Mesenchymal stem cell (in vitro differentiated cells and primary cell): ENCODE data around the gene GNAT3.

ENCODE experiments used
- DNase-seq: peaks from one replicate; pipeline ENCODE4 v3.0.0-alpha.2; 2013
- H2AFZ ChIP-seq: one replicate; pipeline ENCODE4 v1.6.1; 2013; ENCODE audit warnings: low read depth, mild to moderate bottlenecking, control low read depth, inconsistent platforms, low read length, moderate library complexity
- H2AK5ac ChIP-seq: 2 replicates; pipeline ENCODE4 v1.6.1; 2013; ENCODE audit warnings: low read length, moderate library complexity, mild to moderate bottlenecking, inconsistent platforms; ENCODE audit not compliant: severe bottlenecking
- H2BK120ac ChIP-seq: one replicate; pipeline ENCODE4 v1.6.1; 2013; ENCODE audit warnings: low read depth, mild to moderate bottlenecking, inconsistent platforms, low read length, moderate library complexity
- H2BK12ac ChIP-seq, 2 experiments: one replicate each; pipeline ENCODE4 v1.6.1; 2013; ENCODE audit warnings: inconsistent platforms in 2 of 2, low read length in 2 of 2, mild to moderate bottlenecking in 2 of 2, moderate library complexity in 2 of 2, control low read depth in 1 of 2
- H2BK15ac ChIP-seq: one replicate; pipeline ENCODE4 v1.6.1; 2013; ENCODE audit warnings: mild to moderate bottlenecking, low read depth, inconsistent platforms; ENCODE audit not compliant: poor library complexity, severe bottlenecking
- H2BK5ac ChIP-seq: 2 replicates; pipeline ENCODE4 v1.6.1; 2013; ENCODE audit warnings: low read depth, mild to moderate bottlenecking, low read length, control low read depth, inconsistent platforms; ENCODE audit not compliant: poor library complexity, severe bottlenecking
- H3K14ac ChIP-seq, 2 experiments: one replicate each; pipeline ENCODE4 v1.6.1; 2013; ENCODE audit warnings: inconsistent platforms in 2 of 2, low read length in 2 of 2, control low read depth in 1 of 2, mild to moderate bottlenecking in 1 of 2, moderate library complexity in 1 of 2
- H3K18ac ChIP-seq, 2 experiments: one replicate each; pipeline ENCODE4 v1.6.1; 2013; ENCODE audit warnings: inconsistent platforms in 2 of 2, low read length in 2 of 2, control low read depth in 1 of 2, low read depth in 1 of 2, mild to moderate bottlenecking in 1 of 2
- H3K23ac ChIP-seq, 2 experiments: one replicate each; pipeline ENCODE4 v1.6.1; 2013; ENCODE audit warnings: inconsistent platforms in 2 of 2, low read length in 2 of 2, mild to moderate bottlenecking in 2 of 2, moderate library complexity in 2 of 2, control low read depth in 1 of 2
- H3K27ac ChIP-seq: 2 replicates; pipeline ENCODE4 v1.5.1; 2013; ENCODE audit warnings: mild to moderate bottlenecking, moderate library complexity, low read length, control low read depth, inconsistent platforms; ENCODE audit not compliant: poor library complexity, severe bottlenecking
- H3K27me3 ChIP-seq, 2 experiments: 2 replicates each; pipeline versions ENCODE4 v1.6.1 to v1.7.0; 2013; ENCODE audit warnings: low read length in 2 of 2, mild to moderate bottlenecking in 2 of 2, moderate library complexity in 2 of 2, control low read depth in 1 of 2, inconsistent platforms in 1 of 2; ENCODE audit not compliant: control insufficient read depth in 1 of 2, insufficient read depth in 1 of 2
- H3K36me3 ChIP-seq, 2 experiments: 2 replicates each; pipeline versions ENCODE4 v1.6.1 to v1.7.0; 2013; ENCODE audit warnings: low read length in 2 of 2, control low read depth in 1 of 2, inconsistent platforms in 1 of 2, low read depth in 1 of 2, mild to moderate bottlenecking in 1 of 2; ENCODE audit not compliant: insufficient read depth in 2 of 2, control insufficient read depth in 1 of 2
- H3K4ac ChIP-seq, 2 experiments: one replicate each; pipeline ENCODE4 v1.6.1; 2013; ENCODE audit warnings: inconsistent platforms in 2 of 2, low read length in 2 of 2, mild to moderate bottlenecking in 2 of 2, moderate library complexity in 2 of 2, control low read depth in 1 of 2, low read depth in 1 of 2
- H3K4me1 ChIP-seq: 2 replicates; pipeline ENCODE4 v1.6.1; 2013; ENCODE audit warnings: low read depth, low read length, control low read depth; ENCODE audit not compliant: control insufficient read depth, insufficient read depth
- H3K4me2 ChIP-seq: 2 replicates; pipeline ENCODE4 v1.6.1; 2013; ENCODE audit warnings: low read length, mild to moderate bottlenecking, inconsistent platforms; ENCODE audit not compliant: poor library complexity, severe bottlenecking
- H3K4me3 ChIP-seq, 2 experiments: 2 replicates each; pipeline versions ENCODE4 v1.5.1 to v1.7.0; 2013; ENCODE audit warnings: low read length in 2 of 2, mild to moderate bottlenecking in 2 of 2, control low read depth in 1 of 2, low read depth in 1 of 2; ENCODE audit not compliant: insufficient read depth in 1 of 2
- H3K79me1 ChIP-seq: replicated peaks from 2 replicates; pipeline ENCODE4 v1.6.1; 2013; ENCODE audit warnings: mild to moderate bottlenecking, control low read depth, low read length, inconsistent platforms; ENCODE audit not compliant: poor library complexity, severe bottlenecking
- H3K9ac ChIP-seq: 2 replicates; pipeline ENCODE4 v1.7.0; 2013; ENCODE audit warnings: mild to moderate bottlenecking, low read length, moderate library complexity
- H3K9me3 ChIP-seq: 2 replicates; pipeline ENCODE4 v1.7.0; 2013; ENCODE audit warnings: mild to moderate bottlenecking, low read length; ENCODE audit not compliant: control insufficient read depth
- H4K8ac ChIP-seq: one replicate; pipeline ENCODE4 v1.6.1; 2013; ENCODE audit warnings: inconsistent platforms, mild to moderate bottlenecking, low read length, moderate library complexity
- H4K91ac ChIP-seq: one replicate; pipeline ENCODE4 v1.6.1; 2013; ENCODE audit warnings: mild to moderate bottlenecking, low read length, inconsistent platforms
- WGBS: methylation state at CpG from one replicate; pipeline ENCODE4 v1.1.7; 2013; ENCODE audit warnings: mixed read lengths; 5-methylcytosine and 5-hydroxymethylcytosine counted together

GNAT3 gene

DNA sequence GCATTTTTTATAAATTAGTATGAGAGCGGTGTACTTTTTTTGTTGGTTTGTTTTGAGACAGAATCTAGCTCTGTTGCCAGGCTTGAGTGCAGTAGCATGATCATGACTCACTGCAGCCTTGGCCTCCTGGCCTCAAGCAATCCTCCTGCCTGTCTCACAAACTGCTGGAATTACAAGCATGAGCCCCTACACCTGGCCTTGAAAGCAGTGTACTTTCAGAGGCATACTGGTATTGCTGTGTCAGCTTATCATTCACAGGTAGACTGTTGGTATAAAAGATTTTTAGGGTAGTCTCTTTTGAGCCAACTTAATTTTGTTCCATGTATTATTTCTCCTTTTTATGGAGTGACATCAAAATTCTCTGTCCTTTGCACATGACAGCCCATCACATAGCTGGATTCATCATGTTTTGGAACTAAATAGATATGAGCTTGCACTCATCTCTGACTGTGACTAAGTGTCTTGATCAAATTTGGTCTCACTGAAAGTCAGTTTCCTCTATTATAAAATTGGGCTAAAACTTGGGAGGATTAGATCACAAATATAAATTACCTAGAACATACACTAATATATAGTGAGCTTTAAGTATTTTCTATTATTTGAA, 12.4 kb downstream of the GNAT3 start:
- DNase-seq = peak; percentile 92
- Histone ChIP-seq H3K4me1 (no peaks in the 10 kb centered on the region), H3K14ac (no peak overlapping the region), H3K79me1 (no peaks in the 10 kb centered on the region), H3K18ac (no peak overlapping the region), H2BK12ac (no peak overlapping the region), H3K9me3 (no peaks in the 10 kb centered on the region), H2BK5ac (no peak overlapping the region), H2AFZ (no peak overlapping the region), H3K4me2 (no peak overlapping the region), H3K23ac (no peak overlapping the region), H4K8ac (no peak overlapping the region), H3K36me3 (no peaks in the 10 kb centered on the region), H2BK15ac (no peak overlapping the region), H3K27me3 (no peaks in the 10 kb centered on the region), H2BK120ac (no peak overlapping the region), H3K9ac (peak overlapping the region; percentile 94), H3K27ac (peak overlapping the region; percentile 91), H4K91ac (no peak overlapping the region), H2AK5ac (no peak overlapping the region), H3K4me3 (no peak overlapping the region), H3K4ac (no peak overlapping the region)
- WGBS = 20% methylated on average over 1 of the region's 1 CpG

DNA sequence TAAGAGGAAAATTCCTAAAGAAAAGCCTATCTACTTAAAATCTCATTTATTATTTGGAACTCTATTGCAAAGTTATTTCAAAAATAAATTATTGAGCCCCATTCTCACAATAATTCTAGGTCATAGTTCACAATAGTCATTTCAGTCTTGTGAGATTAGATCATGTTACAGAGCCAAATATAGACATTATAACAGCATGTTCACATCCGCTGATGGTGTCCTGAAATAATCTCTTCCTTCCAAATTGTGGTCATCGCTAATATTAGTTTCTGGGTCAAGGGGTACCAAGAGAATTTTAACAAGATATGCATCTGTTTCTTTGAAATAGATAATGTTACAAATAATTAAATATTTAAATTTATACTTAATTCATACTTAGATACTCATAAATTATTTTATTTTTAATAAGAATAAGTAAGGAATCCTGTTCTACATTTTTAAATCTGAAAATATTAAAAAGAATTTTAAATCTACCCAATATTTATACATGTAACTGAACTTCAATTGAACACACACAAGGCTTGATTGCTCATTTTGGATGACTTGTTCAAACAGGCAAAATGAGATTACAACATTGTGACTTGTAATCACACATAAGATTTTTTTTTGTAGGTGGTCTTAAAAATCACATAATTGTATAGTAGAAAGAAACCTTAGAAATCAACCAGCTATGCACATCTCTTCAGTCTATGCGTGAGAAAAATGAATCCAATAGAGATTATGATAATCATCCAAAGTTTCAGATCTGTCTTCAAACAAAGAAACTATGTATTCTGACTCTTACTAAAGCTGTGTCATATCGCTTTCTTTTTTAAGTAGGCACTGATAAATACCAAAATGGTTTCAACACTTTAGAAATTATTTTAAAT, 13.1 kb downstream of the GNAT3 start:
- no peaks in the 10 kb centered on the region for H3K27me3 ChIP-seq
- no peaks in the 10 kb centered on the region for H3K79me1 ChIP-seq
- no peak overlapping the region for H3K18ac ChIP-seq
- H3K4me2 ChIP-seq = no peak overlapping the region
- no peak overlapping the region for H2AFZ ChIP-seq
- DNase-seq = peak; percentile 77
- H2BK15ac ChIP-seq = no peak overlapping the region
- no peak overlapping the region for H2BK120ac ChIP-seq
- H3K9ac ChIP-seq = peak overlapping the region; percentile 94
- H4K91ac ChIP-seq = no peak overlapping the region
- H3K36me3 ChIP-seq = no peaks in the 10 kb centered on the region
- H2AK5ac ChIP-seq = no peak overlapping the region
- no peaks in the 10 kb centered on the region for H3K4me1 ChIP-seq
- no peak overlapping the region for H2BK12ac ChIP-seq
- no peak overlapping the region for H3K4ac ChIP-seq
- no peaks in the 10 kb centered on the region for H3K9me3 ChIP-seq
- H2BK5ac ChIP-seq = no peak overlapping the region
- no peak overlapping the region for H3K23ac ChIP-seq
- no peak overlapping the region for H4K8ac ChIP-seq
- peak overlapping the region; percentile 91 for H3K27ac ChIP-seq
- 60% methylated on average over 1 of the region's 4 CpGs for WGBS
- H3K4me3 ChIP-seq = no peak overlapping the region
- H3K14ac ChIP-seq = no peak overlapping the region

DNA sequence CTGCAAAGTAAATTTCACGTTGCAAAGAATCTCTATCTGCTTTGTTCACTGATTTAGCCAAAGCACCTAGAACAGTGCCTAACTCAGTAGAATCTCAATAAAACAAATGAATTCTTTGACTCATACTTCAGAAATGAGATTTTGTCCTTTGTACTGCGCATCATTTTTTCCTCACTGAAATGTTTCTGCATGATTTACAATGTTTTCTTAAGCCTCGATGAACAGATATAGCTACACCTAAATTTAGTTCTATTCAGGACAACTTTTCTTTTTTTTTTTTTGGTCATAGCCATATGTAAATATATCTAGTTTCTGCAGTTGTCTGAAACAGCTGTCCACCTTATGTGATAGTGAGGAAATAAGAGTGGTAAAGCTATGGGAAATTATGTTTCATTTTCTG, 15.3 kb downstream of the GNAT3 start:
- no peaks in the 10 kb centered on the region for H3K4me1 ChIP-seq
- no peak overlapping the region for H3K23ac ChIP-seq
- H3K79me1 ChIP-seq = no peaks in the 10 kb centered on the region
- H3K9ac ChIP-seq = no peak overlapping the region
- WGBS = 89% methylated on average over 2 of the region's 3 CpGs
- H3K4me3 ChIP-seq = no peak overlapping the region
- no peak overlapping the region for H2BK5ac ChIP-seq
- no peak overlapping the region for H3K14ac ChIP-seq
- H2AK5ac ChIP-seq = no peak overlapping the region
- no peaks in the 10 kb centered on the region for H3K27me3 ChIP-seq
- no peaks in the 10 kb centered on the region for H3K9me3 ChIP-seq
- no peak overlapping the region for H2BK12ac ChIP-seq
- H3K4me2 ChIP-seq = no peak overlapping the region
- H4K91ac ChIP-seq = no peak overlapping the region
- no peak overlapping the region for H3K4ac ChIP-seq
- H2AFZ ChIP-seq = no peak overlapping the region
- no peak for DNase-seq
- no peaks in the 10 kb centered on the region for H3K36me3 ChIP-seq
- no peak overlapping the region for H3K18ac ChIP-seq
- no peak overlapping the region for H2BK15ac ChIP-seq
- no peak overlapping the region for H2BK120ac ChIP-seq
- no peak overlapping the region for H4K8ac ChIP-seq
- no peak overlapping the region for H3K27ac ChIP-seq

DNA sequence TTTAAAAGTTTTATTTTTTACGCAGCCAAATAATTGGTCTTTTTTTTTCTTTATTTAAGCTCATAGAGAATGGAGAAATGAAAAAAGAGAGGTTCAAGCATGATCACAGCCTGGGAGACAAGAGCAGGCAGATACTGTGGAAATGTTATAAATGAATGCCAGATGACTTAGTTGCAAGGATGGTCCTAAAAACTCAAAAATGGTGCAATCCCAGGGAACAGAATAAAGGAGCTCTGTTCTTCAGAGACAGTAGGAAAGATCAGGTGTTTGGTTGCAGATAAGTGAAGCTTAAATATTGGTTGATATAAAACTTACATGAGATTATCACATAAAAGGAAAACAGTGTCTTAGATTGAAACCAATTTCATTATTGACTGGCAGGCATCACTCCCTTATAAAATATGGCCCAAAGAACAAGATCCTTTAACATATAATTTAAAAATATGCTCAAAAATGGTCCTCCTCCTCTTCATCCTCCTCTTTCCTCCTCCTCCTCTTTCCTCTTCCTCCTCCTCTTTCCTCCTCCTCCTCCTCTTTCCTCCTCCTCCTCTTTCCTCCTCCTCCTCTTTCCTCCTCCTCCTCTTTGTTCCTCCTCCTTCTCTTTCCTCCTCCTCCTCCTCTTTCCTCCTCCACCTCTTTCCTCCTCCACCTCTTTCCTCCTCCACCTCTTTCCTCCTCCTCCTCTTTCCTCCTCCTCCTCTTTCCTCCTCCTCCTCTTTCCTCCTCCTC, 18.6 kb downstream of the GNAT3 start:
- 100% methylated on average over 1 of the region's 1 CpG for WGBS

More for the DNA sequence above, 18.6 kb downstream of the GNAT3 start:
- no peak overlapping the region for H3K23ac ChIP-seq
- no peak overlapping the region for H2BK15ac ChIP-seq
- H3K4me3 ChIP-seq = no peak overlapping the region
- no peak overlapping the region for H2BK5ac ChIP-seq
- H3K4ac ChIP-seq = no peak overlapping the region
- no peak overlapping the region for H4K8ac ChIP-seq
- no peak overlapping the region for H2AFZ ChIP-seq
- no peaks in the 10 kb centered on the region for H3K79me1 ChIP-seq
- H3K18ac ChIP-seq = no peak overlapping the region
- no peak for DNase-seq
- no peak overlapping the region for H3K27ac ChIP-seq
- H3K14ac ChIP-seq = no peak overlapping the region
- H4K91ac ChIP-seq = no peak overlapping the region
- no peaks in the 10 kb centered on the region for H3K4me1 ChIP-seq
- H3K9ac ChIP-seq = no peak overlapping the region
- H2BK12ac ChIP-seq = no peak overlapping the region
- H2AK5ac ChIP-seq = no peak overlapping the region
- H3K36me3 ChIP-seq = no peaks in the 10 kb centered on the region
- no peak overlapping the region for H2BK120ac ChIP-seq
- H3K9me3 ChIP-seq = no peaks in the 10 kb centered on the region
- no peaks in the 10 kb centered on the region for H3K27me3 ChIP-seq
- H3K4me2 ChIP-seq = no peak overlapping the region
